Osteoblast (primary cell): ENCODE measurements around the gene TECPR2. TPM values are rescaled to one million over a fixed set of nuclear protein-coding genes. Genes with fewer than 3 reads are reported as not detected.

Experiments used
- DNase-seq: peaks from one replicate; pipeline ENCODE4 v3.0.0; 2011; ENCODE audit warnings: low spot score, mixed read lengths; ENCODE audit not compliant: insufficient read length; ENCODE audit errors: missing footprints
- H2AFZ ChIP-seq: 2 replicates; pipeline ENCODE4 v1.6.0; 2011; ENCODE audit warnings: mild to moderate bottlenecking, low read length
- H3K27ac ChIP-seq: 2 replicates; pipeline ENCODE4 v1.5.1; 2011; ENCODE audit warnings: mild to moderate bottlenecking, low read depth, low read length, moderate library complexity
- H3K27me3 ChIP-seq: 2 replicates; pipeline ENCODE4 v1.6.0; 2012; ENCODE audit warnings: mild to moderate bottlenecking, control low read depth, inconsistent platforms, low read length, moderate library complexity; ENCODE audit not compliant: insufficient read depth
- H3K36me3 ChIP-seq: 2 replicates; pipeline ENCODE4 v1.5.1; 2011; ENCODE audit warnings: mild to moderate bottlenecking, low read length, control low read depth, moderate library complexity; ENCODE audit not compliant: insufficient read depth
- H3K4me1 ChIP-seq: 2 replicates; pipeline ENCODE4 v1.5.1; 2011; ENCODE audit warnings: mild to moderate bottlenecking, low read length, control low read depth, moderate library complexity; ENCODE audit not compliant: insufficient read depth
- H3K4me2 ChIP-seq: 2 replicates; pipeline ENCODE4 v1.6.0; 2011; ENCODE audit warnings: mild to moderate bottlenecking, low read length; ENCODE audit not compliant: insufficient read depth
- H3K4me3 ChIP-seq: fragments of 200-600 bp; sonication (generic); 3 replicates; pipeline ENCODE4 v1.5.1; 2012; ENCODE audit warnings: mild to moderate bottlenecking, low read length, inconsistent platforms; ENCODE audit not compliant: insufficient read depth
- H3K79me2 ChIP-seq: 2 replicates; pipeline ENCODE4 v1.6.0; 2012; ENCODE audit warnings: mild to moderate bottlenecking, low read length, control low read depth, inconsistent platforms; ENCODE audit not compliant: insufficient read depth
- H3K9me3 ChIP-seq: 2 replicates; pipeline ENCODE4 v1.5.1; 2011; ENCODE audit warnings: low read depth, low read length, control low read depth
- H4K20me1 ChIP-seq: 2 replicates; pipeline ENCODE4 v1.6.0; 2012; ENCODE audit warnings: mild to moderate bottlenecking, low read length, control low read depth; ENCODE audit not compliant: insufficient read depth
- total RNA-seq: library from RNA; depleted of rRNA; stranded (reverse); fragments of >200 nt; gene quantifications from 2 replicates; pipeline ENCODE4 v1.2.3, GENCODE V29; 2012
- TF ChIP-seq, protein P1 (sequence below): IDR thresholded peaks from 2 replicates; pipeline ENCODE4 v1.5.1; 2011; ENCODE audit warnings: mild to moderate bottlenecking, low read depth, low read length, moderate library complexity; ENCODE audit errors: extremely low read depth

Gene TECPR2
- total RNA-seq, 1 donor, result 13.0 TPM

GRCh38 chr14:102319351-102320032 lies 43.2 kb upstream of the TECPR2 start, which contains the start of gene ZNF839:
Gene ZNF839, plus strand, starts transcription at chr14:102319746. Its CDS starts 20 bp downstream, at chr14:102319766.
- Histone ChIP-seq H4K20me1 (no peaks in the 10 kb centered on the region), H3K27ac (peak within 1 kb of the TSS; percentile 77), H3K4me3 (peak within 1 kb of the TSS; percentile 72), H3K79me2 (peaks cover 25% of the 10 kb centered on the region), H3K9me3 (no peaks in the 10 kb centered on the region), H3K4me2 (peak within 1 kb of the TSS; percentile 96), H3K36me3 (peaks cover 3% of the 10 kb centered on the region), H3K4me1 (peaks cover 48% of the 10 kb centered on the region), H3K27me3 (no peaks in the 10 kb centered on the region), H2AFZ (peak within 1 kb of the TSS; percentile 90)
- TF ChIP-seq, protein P1, sequence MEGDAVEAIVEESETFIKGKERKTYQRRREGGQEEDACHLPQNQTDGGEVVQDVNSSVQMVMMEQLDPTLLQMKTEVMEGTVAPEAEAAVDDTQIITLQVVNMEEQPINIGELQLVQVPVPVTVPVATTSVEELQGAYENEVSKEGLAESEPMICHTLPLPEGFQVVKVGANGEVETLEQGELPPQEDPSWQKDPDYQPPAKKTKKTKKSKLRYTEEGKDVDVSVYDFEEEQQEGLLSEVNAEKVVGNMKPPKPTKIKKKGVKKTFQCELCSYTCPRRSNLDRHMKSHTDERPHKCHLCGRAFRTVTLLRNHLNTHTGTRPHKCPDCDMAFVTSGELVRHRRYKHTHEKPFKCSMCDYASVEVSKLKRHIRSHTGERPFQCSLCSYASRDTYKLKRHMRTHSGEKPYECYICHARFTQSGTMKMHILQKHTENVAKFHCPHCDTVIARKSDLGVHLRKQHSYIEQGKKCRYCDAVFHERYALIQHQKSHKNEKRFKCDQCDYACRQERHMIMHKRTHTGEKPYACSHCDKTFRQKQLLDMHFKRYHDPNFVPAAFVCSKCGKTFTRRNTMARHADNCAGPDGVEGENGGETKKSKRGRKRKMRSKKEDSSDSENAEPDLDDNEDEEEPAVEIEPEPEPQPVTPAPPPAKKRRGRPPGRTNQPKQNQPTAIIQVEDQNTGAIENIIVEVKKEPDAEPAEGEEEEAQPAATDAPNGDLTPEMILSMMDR, result no peak
- peak; percentile 98 for DNase-seq

DNA sequence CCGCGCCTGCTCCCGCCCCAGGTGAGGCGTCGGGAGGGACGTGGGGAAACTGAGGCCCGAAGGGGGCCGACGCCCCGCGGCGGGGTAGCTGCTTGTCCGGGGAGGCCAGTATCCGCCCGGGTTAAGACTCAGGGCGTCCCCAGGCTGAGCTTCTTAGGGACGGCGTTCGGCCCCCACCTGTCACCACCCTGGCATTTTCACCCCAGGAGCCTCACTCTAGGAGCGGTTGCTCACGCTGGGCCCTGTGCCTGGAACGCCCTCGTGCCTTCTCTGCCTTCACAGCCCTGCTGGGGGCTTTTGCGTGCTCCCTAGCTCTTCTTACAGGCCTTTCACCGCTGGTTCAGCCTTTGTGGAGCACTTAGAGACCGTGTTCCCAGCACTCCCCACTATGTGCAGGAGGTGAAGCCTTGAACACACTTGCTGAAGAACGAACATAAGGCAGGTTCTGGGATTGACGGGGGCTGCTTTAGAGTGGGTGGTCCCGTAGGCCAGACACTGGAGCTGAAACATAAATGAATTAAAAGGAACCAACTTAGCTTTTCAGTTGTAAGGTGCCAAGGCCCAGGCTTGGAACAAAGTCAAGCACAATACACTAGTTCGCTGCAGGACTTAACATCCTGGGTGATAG lies 42.6 kb upstream of the TECPR2 start:
- H3K4me1 ChIP-seq, result peaks cover 42% of the 10 kb centered on the region
- H3K79me2 ChIP-seq, result peaks cover 25% of the 10 kb centered on the region
- H3K36me3 ChIP-seq, result peaks cover 3% of the 10 kb centered on the region
- H2AFZ ChIP-seq, result peak overlapping the region; percentile 90
- H3K4me3 ChIP-seq, result peak overlapping the region; percentile 72
- H3K27me3 ChIP-seq, result no peaks in the 10 kb centered on the region
- TF ChIP-seq, protein P1, result no peak
- peak; percentile 89 for DNase-seq
- H3K27ac ChIP-seq, result peak overlapping the region; percentile 77
- H4K20me1 ChIP-seq, result no peaks in the 10 kb centered on the region
- peak overlapping the region; percentile 96 for H3K4me2 ChIP-seq
- no peaks in the 10 kb centered on the region for H3K9me3 ChIP-seq

DNA sequence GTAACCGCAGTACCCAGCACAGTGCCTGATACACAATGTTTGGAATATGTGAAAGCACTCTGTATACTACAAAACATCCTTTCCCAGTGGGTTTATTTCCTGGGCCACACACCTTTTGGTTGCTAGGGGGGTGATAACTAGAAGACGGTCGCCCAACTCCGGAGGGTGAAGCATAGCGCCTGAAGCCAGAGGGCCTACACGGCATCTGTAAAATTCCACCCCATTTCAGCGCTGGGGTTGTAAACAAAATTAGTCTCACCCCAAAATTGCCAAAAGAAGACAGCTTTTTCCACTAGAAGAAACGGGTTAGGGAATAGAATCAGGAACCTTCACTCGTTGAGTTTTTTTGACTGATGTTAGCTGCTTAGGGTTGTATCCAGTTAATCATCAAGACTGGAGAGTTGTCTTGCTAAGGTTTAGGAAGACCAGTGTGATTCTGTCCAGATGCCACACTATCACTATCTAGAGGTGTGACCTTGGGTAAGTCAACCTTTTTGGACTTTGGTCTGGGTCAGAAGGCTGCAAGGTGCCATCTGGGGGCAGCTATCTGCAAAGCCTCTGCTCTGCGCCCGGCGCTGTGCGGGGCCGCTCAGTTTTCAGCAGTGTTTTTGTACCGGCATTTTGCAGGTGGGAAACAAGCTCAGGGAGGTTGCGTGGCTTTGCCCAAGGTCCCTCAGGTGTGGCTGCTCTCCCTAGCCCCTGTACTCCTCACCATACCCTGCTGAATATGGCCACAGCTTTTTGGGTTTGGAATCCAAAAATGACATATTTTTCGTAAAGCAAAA lies 41.9 kb upstream of the TECPR2 start:
- Histone ChIP-seq H3K9me3 (no peaks in the 10 kb centered on the region), H3K27ac (peak overlapping the region; percentile 77), H3K27me3 (no peaks in the 10 kb centered on the region), H3K4me1 (peaks cover 37% of the 10 kb centered on the region), H3K36me3 (peaks cover 9% of the 10 kb centered on the region), H3K4me3 (peak overlapping the region; percentile 72), H4K20me1 (no peaks in the 10 kb centered on the region), H3K79me2 (peaks cover 25% of the 10 kb centered on the region), H3K4me2 (peak overlapping the region; percentile 96), H2AFZ (peak overlapping the region; percentile 90)
- TF ChIP-seq, protein P1, result no peak
- no peak for DNase-seq
